Sigmoid colon (tissue), 3 donors: ENCODE measurements around the gene ZNF692.

Experiments
- POLR2A ChIP-seq, 2 donors: fragments of 450-650 bp; IDR thresholded peaks; one replicate each; pipeline ENCODE4 v1.6.1; 2016; ENCODE audit warnings: antibody characterized with exemption in 2 of 2, mild to moderate bottlenecking in 2 of 2, moderate library complexity in 2 of 2
- TF ChIP-seq, protein P1 (sequence below), 4 experiments: fragments of 450-650 bp in 3 of 4; fragments of 200-600 bp in 1 of 4; IDR thresholded peaks; one replicate each; pipeline ENCODE4 v1.5.1; 2016 to 2019; ENCODE audit warnings: antibody characterized with exemption in 4 of 4, mild to moderate bottlenecking in 3 of 4, moderate library complexity in 2 of 4

GRCh38 chr1:248862998-248863881 lies 4.4 kb upstream of the ZNF692 start:
- peak in 1 of 2 donors; percentile 50 for TF ChIP-seq POLR2A (IDR thresholded peaks at IDR 0.05)
- TF ChIP-seq, protein P1, sequence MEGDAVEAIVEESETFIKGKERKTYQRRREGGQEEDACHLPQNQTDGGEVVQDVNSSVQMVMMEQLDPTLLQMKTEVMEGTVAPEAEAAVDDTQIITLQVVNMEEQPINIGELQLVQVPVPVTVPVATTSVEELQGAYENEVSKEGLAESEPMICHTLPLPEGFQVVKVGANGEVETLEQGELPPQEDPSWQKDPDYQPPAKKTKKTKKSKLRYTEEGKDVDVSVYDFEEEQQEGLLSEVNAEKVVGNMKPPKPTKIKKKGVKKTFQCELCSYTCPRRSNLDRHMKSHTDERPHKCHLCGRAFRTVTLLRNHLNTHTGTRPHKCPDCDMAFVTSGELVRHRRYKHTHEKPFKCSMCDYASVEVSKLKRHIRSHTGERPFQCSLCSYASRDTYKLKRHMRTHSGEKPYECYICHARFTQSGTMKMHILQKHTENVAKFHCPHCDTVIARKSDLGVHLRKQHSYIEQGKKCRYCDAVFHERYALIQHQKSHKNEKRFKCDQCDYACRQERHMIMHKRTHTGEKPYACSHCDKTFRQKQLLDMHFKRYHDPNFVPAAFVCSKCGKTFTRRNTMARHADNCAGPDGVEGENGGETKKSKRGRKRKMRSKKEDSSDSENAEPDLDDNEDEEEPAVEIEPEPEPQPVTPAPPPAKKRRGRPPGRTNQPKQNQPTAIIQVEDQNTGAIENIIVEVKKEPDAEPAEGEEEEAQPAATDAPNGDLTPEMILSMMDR (IDR thresholded peaks at IDR 0.05), result no peak
